HepG2 (cell line): ENCODE results near the gene CNKSR3. TPM values are rescaled to one million over a fixed set of nuclear protein-coding genes. Genes with fewer than 3 reads are reported as not detected.

Experiments used
- CCAR2 ChIP-seq: fragments of 200-400 bp; formaldehyde crosslinking; optimal IDR thresholded peaks from 2 replicates; pipeline ENCODE3; 2018; ENCODE audit warnings: low read depth, mild to moderate bottlenecking, low read length, moderate library complexity
- CEBPZ ChIP-seq: IDR thresholded peaks from 2 replicates; pipeline ENCODE4 v1.6.1; 2012; ENCODE audit warnings: low read length, improper control_type of control experiment
- EED ChIP-seq: sonication (generic); formaldehyde crosslinking; IDR thresholded peaks from 2 replicates; pipeline ENCODE4 v1.5.0; 2020; ENCODE audit warnings: mild to moderate bottlenecking, missing genetic modification reagents
- GLMP ChIP-seq: sonication (generic); formaldehyde crosslinking; IDR thresholded peaks from 2 replicates; pipeline ENCODE4 v1.9.0; 2021; ENCODE audit warnings: missing genetic modification reagents, mild to moderate bottlenecking, borderline replicate concordance
- GTF2F1 ChIP-seq: fragments of 150-350 bp; IDR thresholded peaks from 2 replicates; pipeline ENCODE4 v1.6.1; 2014; ENCODE audit warnings: low read length
- ISL2 ChIP-seq: sonication (generic); formaldehyde crosslinking; IDR thresholded peaks from 2 replicates; pipeline ENCODE4 v1.5.0; 2020; ENCODE audit warnings: missing genetic modification reagents
- KLF13 ChIP-seq: sonication (generic); formaldehyde crosslinking; IDR thresholded peaks from 2 replicates; pipeline ENCODE4 v1.4.0; 2020; ENCODE audit warnings: mild to moderate bottlenecking, missing genetic modification reagents
- KMT2A ChIP-seq: sonication (generic); formaldehyde crosslinking; IDR thresholded peaks from 2 replicates; pipeline ENCODE4 v1.4.0; 2020; ENCODE audit warnings: missing genetic modification reagents
- MAFG ChIP-seq: sonication (generic); formaldehyde crosslinking; IDR thresholded peaks from 2 replicates; pipeline ENCODE4 v1.5.1; 2020; ENCODE audit warnings: mild to moderate bottlenecking, missing genetic modification reagents
- NR2F6 ChIP-seq, 2 experiments: IDR thresholded peaks; 2 replicates each; pipeline ENCODE4 v1.6.1; 2016; ENCODE audit warnings: antibody characterized with exemption in 1 of 2, mild to moderate bottlenecking in 1 of 2
- RNF2 ChIP-seq: fragments of 450-650 bp; conservative IDR thresholded peaks from 2 replicates; pipeline ENCODE4 v1.6.1; 2016; ENCODE audit warnings: low read depth
- SATB2 ChIP-seq: sonication (generic); formaldehyde crosslinking; IDR thresholded peaks from 2 replicates; pipeline ENCODE4 v1.5.0; 2020; ENCODE audit warnings: missing genetic modification reagents
- SSRP1 ChIP-seq: IDR thresholded peaks from 2 replicates; pipeline ENCODE4 v1.6.1; 2016; ENCODE audit warnings: control low read depth
- TCF7 ChIP-seq: sonication (generic); IDR thresholded peaks from 2 replicates; pipeline ENCODE4 v1.6.1; 2016; ENCODE audit warnings: antibody characterized with exemption, low read depth
- ZBTB4 ChIP-seq: sonication (generic); formaldehyde crosslinking; IDR thresholded peaks from 2 replicates; pipeline ENCODE4 v1.4.0; 2020; ENCODE audit warnings: missing genetic modification reagents, mild to moderate bottlenecking, borderline replicate concordance
- ZNF24 ChIP-seq: fragments of 450-650 bp; IDR thresholded peaks from 2 replicates; pipeline ENCODE4 v1.6.1; 2017; ENCODE audit warnings: antibody characterized with exemption, mild to moderate bottlenecking
- ZNF292 ChIP-seq: sonication (generic); formaldehyde crosslinking; IDR thresholded peaks from 2 replicates; pipeline ENCODE4 v1.8.1; 2022; ENCODE audit warnings: mild to moderate bottlenecking, low read depth, missing genetic modification reagents, borderline replicate concordance
- ZNF296 ChIP-seq: sonication (generic); formaldehyde crosslinking; conservative IDR thresholded peaks from 2 replicates; pipeline ENCODE4 v1.5.0; 2020; ENCODE audit warnings: mild to moderate bottlenecking, missing genetic modification reagents
- ZNF430 ChIP-seq: sonication (generic); formaldehyde crosslinking; IDR thresholded peaks from 2 replicates; pipeline ENCODE4 v1.9.0; 2021; ENCODE audit warnings: mild to moderate bottlenecking, missing genetic modification reagents
- ZNF446 ChIP-seq: sonication (generic); formaldehyde crosslinking; IDR thresholded peaks from 2 replicates; pipeline ENCODE4 v1.5.0; 2020; ENCODE audit warnings: mild to moderate bottlenecking, missing genetic modification reagents
- ZNF484 ChIP-seq: sonication (generic); formaldehyde crosslinking; IDR thresholded peaks from 2 replicates; pipeline ENCODE4 v1.5.1; 2020; ENCODE audit warnings: mild to moderate bottlenecking, low read depth, missing genetic modification reagents, borderline replicate concordance
- ZNF547 ChIP-seq: sonication (generic); formaldehyde crosslinking; IDR thresholded peaks from 2 replicates; pipeline ENCODE4 v1.5.1; 2020; ENCODE audit warnings: mild to moderate bottlenecking, missing genetic modification reagents
- ZNF772 ChIP-seq: sonication (generic); formaldehyde crosslinking; IDR thresholded peaks from 2 replicates; pipeline ENCODE4 v1.5.0; 2020; ENCODE audit warnings: mild to moderate bottlenecking, missing genetic modification reagents
- ZNF850 ChIP-seq: sonication (generic); formaldehyde crosslinking; conservative IDR thresholded peaks from 2 replicates; pipeline ENCODE4 v1.9.0; 2021; ENCODE audit warnings: mild to moderate bottlenecking, missing genetic modification reagents
- polyA plus RNA-seq, 8 experiments: library from polyadenylated mRNA; depleted of rRNA in 3 of 8; stranded (reverse) in 7 of 8; unstranded in 1 of 8; fragments of >200 nt; fragmentation: Illumina TruSeq in 4 of 8; extraction: Trizol in 4 of 8; gene quantifications; 2 replicates each; pipeline versions ENCODE4 v1.2.1 to v1.2.3, GENCODE V29; 2011 to 2016; ENCODE audit warnings: low read depth in 4 of 8, missing spikeins in 1 of 8, mixed read lengths in 1 of 8; ENCODE audit not compliant: insufficient read depth in 1 of 8
- total RNA-seq, 5 experiments: library from RNA; depleted of rRNA; stranded (reverse); fragments of >200 nt; fragmentation: Illumina TruSeq; extraction: Trizol; gene quantifications; 2 replicates each; pipeline ENCODE4 v1.2.3, GENCODE V29; 2016; ENCODE audit warnings: low read depth in 1 of 5

Gene CNKSR3
- total and polyA plus RNA-seq, 2 of the 13 experiments (the other 11 are each of a cell fraction or from before 2014, with no cell fraction given), result 9.2 to 38.6 TPM

- TF ChIP-seq ZNF772 (CRISPR knock-in tag), result peak; percentile 79; the same call in 1 of the 2 replicates
- peak; percentile 87; the same call in 1 of the 2 replicates for TF ChIP-seq ZNF850 (CRISPR knock-in tag)
- no peak; the same call in 1 of the 2 replicates for TF ChIP-seq ZBTB4 (CRISPR knock-in tag)
- peak; percentile 11; the same call in 1 of the 2 replicates for TF ChIP-seq MAFG (CRISPR knock-in tag)
- no peak for TF ChIP-seq ZNF484
- peak; percentile 32 for TF ChIP-seq ISL2 (CRISPR knock-in tag)
- no peak for TF ChIP-seq GTF2F1
- TF ChIP-seq CCAR2, result no peak
- TF ChIP-seq TCF7, result no peak
- no peak for TF ChIP-seq KLF13 (CRISPR knock-in tag)
- no peak for TF ChIP-seq CEBPZ
- TF ChIP-seq ZNF296 (CRISPR knock-in tag), result 0 out of 2 replicates have a peak, but pooled peaks have one; percentile 15
- TF ChIP-seq NR2F6 (IDR thresholded peaks at IDR 0.05), result no peak
- no peak for TF ChIP-seq NR2F6 (CRISPR knock-in tag; IDR thresholded peaks at IDR 0.05)
- peak; percentile 79; the same call in 1 of the 2 replicates for TF ChIP-seq KMT2A (CRISPR knock-in tag)
- no peak for TF ChIP-seq SSRP1 (CRISPR knock-in tag)
- peak; percentile 30; the same call in 1 of the 2 replicates for TF ChIP-seq RNF2
- TF ChIP-seq ZNF24, result no peak
- TF ChIP-seq ZNF446 (CRISPR knock-in tag), result peak; percentile 65; the same call in 1 of the 2 replicates
- peak; percentile 66; the same call in 1 of the 2 replicates for TF ChIP-seq ZNF430 (CRISPR knock-in tag)
- TF ChIP-seq ZNF547 (CRISPR knock-in tag), result no peak
- no peak for TF ChIP-seq ZNF292 (CRISPR knock-in tag)
- 0 out of 2 replicates have a peak, but pooled peaks have one; percentile 39 for TF ChIP-seq SATB2
- no peak for TF ChIP-seq GLMP (CRISPR knock-in tag)
- TF ChIP-seq EED (CRISPR knock-in tag), result peak; percentile 23; the same call in 1 of the 2 replicates
Measured at GRCh38 chr6:154509421-154510143, 903 bp downstream of the CNKSR3 start (continued).
